NCI-H524 (cell line): Measurements from ENCODE around the gene NIPAL4.
"Not testable (repeated sequence)": the region's sequence is repeated elsewhere in the genome, so short reads cannot be mapped to it uniquely, and the experiment has no call there.

Source experiments
- DNase-seq, 2 experiments: peaks; one replicate each; lab custom pipeline; 2025; lab: John Stamatoyannopoulos, UW

Gene NIPAL4

GRCh38 chr5:157463621-157464518 lies 3.9 kb downstream of the NIPAL4 start:
- DNase-seq = no peak

- DNase-seq = no peak
Observed at GRCh38 chr5:157464519-157465171, 4.6 kb downstream of the NIPAL4 start.

- no peak for DNase-seq
Observed at GRCh38 chr5:157468293-157468965, 8.4 kb downstream of the NIPAL4 start.

- DNase-seq = no peak
Observed at GRCh38 chr5:157469073-157469472, 9.1 kb downstream of the NIPAL4 start.

- no peak for DNase-seq
Observed at GRCh38 chr5:157469687-157470086, 9.7 kb downstream of the NIPAL4 start.

GRCh38 chr5:157470631-157471030 lies 10.6 kb downstream of the NIPAL4 start:
- peak; percentile 65 for DNase-seq

DNA sequence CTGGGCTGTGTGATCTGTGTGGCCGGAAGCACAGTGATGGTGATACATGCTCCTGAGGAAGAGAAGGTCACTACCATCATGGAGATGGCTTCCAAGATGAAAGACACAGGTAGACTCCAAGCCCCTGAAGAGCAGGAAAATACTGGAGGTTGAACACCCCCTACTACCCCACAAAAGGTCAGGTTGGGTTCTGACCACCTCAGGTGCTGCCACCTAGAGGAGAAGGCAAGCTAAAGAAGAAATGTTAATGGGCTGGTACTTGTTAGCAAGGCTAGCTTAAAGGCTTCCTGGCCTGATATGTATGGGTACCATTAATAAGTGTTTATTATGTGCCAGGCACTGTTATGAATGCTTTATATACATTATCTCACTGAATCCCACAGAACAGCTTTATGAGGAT lies 11.7 kb downstream of the NIPAL4 start:
- peak in 1 of 2 experiments; percentile 45 for DNase-seq

DNA sequence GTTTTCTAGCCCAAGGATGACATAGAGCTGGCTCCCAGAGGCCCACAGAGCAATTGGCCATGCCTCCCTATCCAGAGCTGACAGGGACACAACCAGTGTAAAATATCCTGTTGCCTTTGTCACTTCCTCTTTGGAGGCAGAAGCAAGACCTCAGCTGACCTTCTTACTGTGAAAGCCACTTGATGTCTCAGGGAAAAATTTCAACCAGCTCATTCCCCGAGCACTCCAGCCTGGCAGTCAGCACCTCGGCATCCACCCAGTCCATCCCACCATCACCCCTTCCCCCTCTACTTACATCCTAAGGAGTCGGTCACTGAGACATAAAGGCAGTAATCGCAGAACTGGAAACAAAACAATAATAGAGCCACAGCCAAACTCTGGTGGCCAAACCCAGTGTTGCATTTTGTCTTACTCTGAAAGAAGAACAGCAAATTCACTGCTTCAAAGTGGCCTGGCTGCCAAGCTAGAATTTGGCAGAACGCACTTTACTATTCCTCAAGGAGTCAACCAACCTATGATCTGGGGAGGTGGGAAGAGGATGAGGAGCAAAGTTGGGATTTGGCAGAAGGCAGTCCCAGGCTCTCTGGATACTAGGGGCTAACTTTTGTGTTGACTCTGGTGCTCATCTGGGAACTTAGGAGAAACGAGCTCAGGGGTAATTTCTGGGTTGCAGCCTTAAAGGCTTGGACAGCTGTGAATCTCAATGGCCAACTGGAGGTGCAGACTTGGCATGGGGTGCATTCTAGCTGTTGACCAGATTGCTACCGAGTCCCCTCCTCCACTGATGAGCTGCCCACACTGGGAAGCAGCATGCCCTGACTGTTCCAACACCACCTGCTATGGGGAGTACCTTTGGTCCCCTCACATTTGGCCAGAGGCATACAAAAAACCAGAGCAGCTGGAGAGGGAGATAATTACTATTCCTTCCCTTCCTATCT lies 13.6 kb downstream of the NIPAL4 start:
- peak in 1 of 2 experiments; percentile 15 for DNase-seq

DNA sequence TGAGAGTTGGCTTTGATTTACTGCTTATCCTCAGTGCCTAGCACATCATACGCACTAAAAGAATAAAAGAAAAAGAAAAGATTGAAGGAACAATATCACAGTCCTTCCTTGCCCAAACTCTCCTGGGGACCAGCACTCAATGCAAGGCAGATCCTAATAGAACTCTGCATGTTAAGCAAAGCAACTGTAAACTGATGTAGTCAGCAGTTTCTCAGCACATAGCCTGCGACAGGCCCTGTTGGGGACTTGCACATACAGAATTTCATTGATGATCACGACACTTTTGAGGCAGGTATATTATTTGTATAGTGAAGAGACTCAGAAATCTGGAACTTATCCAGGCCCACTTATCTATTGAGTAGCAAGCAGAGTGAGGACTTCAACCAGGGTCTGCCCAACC lies 15.4 kb downstream of the NIPAL4 start:
- peak in 1 of 2 experiments; percentile 3 for DNase-seq

GRCh38 chr5:157476702-157477408 lies 16.8 kb downstream of the NIPAL4 start:
- peak; percentile 68 to 79 for DNase-seq

GRCh38 chr5:157477814-157478494 lies 17.9 kb downstream of the NIPAL4 start:
- DNase-seq = no peak

DNA sequence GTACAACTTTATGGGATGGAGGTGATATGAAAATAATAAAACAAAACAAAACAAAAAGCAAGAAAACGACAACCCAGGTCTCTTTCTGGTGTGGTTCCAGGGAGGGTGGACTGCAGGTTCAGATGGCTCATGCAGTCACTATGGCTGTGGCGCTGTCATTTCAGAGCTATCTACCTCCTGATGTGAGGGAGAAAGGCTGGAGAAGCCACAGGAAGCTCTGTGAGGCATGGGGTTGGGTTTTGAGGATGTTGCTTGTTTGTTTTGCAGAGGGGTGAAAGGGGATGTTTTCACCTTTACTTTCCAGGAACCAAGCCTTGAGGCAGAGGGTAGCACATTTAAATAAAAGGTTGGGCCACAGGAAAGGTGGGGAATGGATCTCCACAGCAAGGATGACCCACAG lies 18.7 kb downstream of the NIPAL4 start:
- DNase-seq = no peak

DNA sequence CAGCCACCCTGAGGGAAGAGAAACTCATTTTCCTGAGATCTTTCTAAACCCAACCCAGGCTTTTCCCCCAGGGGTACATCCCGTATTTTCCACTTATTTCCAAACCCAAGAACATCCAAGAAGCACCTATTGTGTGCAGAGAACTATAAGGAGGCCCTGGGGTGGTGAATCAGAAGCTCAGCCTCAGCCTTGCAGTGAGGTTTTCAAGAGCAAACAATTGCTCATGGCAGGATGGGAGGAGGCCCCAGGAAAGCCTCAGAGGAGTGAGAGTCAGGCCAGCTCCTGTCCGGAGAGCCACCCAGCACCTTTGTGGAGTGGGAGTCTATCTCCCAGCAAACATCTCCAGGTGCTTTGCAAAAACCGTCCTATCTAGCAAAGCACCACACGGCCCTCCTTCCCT lies 19.2 kb downstream of the NIPAL4 start:
- no peak for DNase-seq

DNA sequence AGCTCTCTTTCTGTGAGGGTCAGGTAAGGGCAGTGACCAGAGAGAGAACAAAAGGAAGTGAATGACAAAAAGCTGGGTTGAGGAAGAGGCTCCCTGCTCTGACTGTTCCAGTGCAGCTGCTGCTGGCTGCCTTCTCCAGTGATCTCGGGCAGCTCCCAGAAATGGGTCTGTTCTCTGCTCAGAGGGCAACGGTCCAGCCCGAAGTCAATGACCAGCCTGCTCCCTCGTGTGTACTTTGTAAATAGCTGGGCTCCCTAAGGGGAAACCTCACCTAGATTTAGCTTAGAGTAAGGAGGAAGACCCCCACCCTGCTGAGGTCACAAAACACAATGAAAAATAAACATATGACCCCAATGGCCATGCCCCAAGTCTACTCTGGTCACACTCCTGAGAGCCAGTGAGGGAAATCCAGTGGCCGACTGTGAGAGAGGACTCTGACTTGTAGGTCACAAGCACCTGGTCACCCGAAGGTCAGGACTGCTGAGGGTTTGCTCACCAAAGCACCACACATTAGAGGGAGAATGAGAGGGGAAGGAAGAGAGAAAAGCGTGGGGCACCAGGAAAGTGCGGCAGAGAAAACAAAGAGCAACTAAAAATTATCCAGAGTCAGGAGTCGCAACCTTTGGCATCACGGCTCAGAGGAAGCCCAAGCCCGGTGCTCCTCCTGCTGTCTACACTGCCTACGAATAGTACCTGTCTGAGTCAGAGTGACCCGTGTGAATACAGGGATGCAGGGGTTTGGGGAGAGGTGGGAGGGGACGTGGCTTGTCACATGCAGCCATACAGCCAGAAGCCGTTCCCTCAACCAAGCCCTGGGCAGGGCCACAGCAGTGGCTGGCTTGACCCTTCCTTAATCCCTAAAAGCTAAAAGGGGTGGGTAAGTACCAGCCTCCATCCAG lies 19.8 kb downstream of the NIPAL4 start:
- DNase-seq = no peak

DNA sequence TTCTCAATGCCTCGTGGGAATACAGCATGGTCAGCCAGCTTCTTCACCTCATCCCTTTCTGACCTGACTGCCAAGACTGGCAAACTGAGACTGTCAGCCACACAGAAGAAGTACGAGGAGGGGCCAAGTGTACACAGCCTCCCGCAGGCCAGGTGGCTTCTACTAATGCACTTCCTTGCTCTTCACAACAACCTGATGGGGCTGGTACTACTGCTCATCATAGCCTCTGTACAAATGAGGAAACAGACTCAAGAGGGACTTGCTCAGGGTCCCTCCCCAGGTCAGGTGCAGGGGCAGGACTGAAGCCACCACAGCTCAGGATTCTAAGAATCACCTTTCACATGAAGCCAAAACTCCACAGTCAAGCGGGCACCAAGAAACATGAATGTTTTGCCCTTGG lies 21.3 kb downstream of the NIPAL4 start:
- DNase-seq = no peak

DNA sequence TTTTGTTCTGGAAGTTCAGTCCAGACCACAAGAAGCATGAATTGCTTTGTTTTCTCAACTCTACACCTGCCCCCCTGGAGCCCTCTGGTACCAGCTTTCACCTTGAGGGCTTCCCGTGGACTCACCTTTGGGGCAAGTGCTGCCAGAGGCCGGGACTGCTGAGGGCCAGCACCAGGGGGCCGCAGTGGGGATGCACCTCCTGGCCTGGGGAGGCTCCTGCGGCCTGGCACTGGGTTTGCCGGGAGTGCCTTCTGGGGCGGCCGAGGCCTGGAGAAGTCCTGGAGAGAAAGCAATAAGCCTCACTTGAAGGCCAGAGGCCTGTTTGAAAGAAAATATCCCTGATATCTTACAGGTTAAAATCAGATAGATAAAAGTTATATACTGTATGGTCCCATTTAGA lies 21.7 kb downstream of the NIPAL4 start:
- DNase-seq = no peak

- not testable (repeated sequence) for DNase-seq
Observed at GRCh38 chr5:157482702-157483101, 22.7 kb downstream of the NIPAL4 start.

DNA sequence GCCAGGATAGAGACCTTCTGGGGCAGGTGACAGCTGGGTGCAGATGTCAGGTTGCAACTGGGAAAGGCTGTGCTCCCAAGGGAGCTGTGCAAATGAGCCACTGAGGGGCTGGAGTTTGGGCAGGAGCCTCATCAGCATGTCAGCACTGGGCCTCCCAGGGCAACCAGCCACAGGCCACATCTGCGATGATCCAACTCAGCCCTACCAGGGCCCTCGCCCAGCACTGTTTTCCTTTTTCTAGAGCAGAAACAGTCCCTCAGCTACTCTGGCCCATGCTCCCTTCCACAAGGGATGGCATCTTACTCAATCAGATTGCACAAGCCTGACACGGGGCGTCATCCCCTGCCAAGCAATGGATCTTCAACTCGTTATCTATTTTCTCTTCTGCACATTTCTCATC lies 24.8 kb downstream of the NIPAL4 start:
- peak in 1 of 2 experiments; percentile 6 for DNase-seq

DNA sequence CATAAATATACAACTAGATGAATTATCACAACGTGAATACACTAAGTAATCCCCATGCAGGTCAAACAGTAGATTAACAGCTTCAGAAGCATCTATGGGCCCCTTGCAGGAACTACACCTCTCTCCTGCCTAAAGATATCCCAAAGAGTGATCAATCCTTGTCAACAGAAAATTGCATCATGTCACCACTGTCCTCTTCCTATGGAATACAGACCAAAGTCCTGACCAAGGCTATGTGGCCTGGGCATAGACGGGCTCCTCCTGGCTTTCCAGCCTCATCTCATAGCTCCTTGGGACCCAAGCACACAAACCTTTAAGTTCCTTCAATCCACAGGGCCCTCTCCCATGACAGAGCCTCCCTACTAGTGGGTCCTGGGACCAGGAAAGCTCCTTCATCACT lies 25.3 kb downstream of the NIPAL4 start:
- no peak for DNase-seq
